ENCODE data around the gene LEMD3.

DNA sequence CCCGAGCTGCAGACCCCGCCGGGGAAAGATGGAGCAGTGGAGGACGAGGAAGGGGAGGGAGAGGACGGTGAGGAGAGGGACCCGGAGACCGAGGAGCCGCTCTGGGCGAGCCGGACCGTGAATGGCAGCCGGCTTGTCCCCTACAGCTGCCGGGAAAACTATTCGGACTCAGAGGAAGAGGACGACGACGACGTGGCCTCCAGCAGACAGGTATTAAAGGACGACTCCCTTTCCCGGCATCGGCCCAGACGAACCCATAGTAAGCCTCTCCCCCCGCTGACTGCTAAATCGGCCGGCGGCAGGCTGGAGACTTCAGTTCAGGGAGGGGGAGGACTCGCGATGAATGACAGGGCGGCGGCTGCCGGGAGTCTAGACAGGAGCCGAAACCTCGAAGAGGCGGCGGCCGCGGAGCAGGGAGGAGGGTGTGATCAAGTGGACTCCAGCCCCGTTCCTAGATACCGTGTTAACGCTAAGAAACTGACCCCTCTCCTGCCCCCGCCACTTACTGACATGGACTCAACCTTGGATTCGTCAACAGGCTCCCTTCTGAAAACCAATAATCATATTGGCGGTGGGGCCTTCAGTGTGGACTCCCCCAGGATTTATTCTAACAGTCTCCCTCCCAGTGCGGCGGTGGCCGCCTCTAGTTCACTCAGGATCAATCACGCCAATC is 962 bp downstream of the LEMD3 start:
- no peak for TF ChIP-seq POLR2A (IDR thresholded peaks at IDR 0.05)
- TF ChIP-seq, protein P1, sequence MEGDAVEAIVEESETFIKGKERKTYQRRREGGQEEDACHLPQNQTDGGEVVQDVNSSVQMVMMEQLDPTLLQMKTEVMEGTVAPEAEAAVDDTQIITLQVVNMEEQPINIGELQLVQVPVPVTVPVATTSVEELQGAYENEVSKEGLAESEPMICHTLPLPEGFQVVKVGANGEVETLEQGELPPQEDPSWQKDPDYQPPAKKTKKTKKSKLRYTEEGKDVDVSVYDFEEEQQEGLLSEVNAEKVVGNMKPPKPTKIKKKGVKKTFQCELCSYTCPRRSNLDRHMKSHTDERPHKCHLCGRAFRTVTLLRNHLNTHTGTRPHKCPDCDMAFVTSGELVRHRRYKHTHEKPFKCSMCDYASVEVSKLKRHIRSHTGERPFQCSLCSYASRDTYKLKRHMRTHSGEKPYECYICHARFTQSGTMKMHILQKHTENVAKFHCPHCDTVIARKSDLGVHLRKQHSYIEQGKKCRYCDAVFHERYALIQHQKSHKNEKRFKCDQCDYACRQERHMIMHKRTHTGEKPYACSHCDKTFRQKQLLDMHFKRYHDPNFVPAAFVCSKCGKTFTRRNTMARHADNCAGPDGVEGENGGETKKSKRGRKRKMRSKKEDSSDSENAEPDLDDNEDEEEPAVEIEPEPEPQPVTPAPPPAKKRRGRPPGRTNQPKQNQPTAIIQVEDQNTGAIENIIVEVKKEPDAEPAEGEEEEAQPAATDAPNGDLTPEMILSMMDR (IDR thresholded peaks at IDR 0.05) = no peak
- peak in 1 of 2 donors; percentile 39 for TF ChIP-seq POLR2AphosphoS5 (IDR thresholded peaks at IDR 0.05)
- TF ChIP-seq EP300 (IDR thresholded peaks at IDR 0.05) = no peak
